ES-I3 (cell line): ENCODE measurements around the gene CACUL1.
"Not testable (repeated sequence)": the region's sequence is repeated elsewhere in the genome, so short reads cannot be mapped to it uniquely, and the experiment has no call there.

Experiments
- H3K36me3 ChIP-seq: 2 replicates; pipeline ENCODE4 v1.6.1; 2013; ENCODE audit warnings: mild to moderate bottlenecking, low read length, control low read depth, moderate library complexity; ENCODE audit not compliant: insufficient read depth
- H3K4me1 ChIP-seq: 2 replicates; pipeline ENCODE4 v1.6.1; 2013; ENCODE audit warnings: mild to moderate bottlenecking, control low read depth, low read length; ENCODE audit not compliant: insufficient read depth
- H3K9ac ChIP-seq: 2 replicates; pipeline ENCODE4 v1.6.1; 2013; ENCODE audit warnings: low read depth, mild to moderate bottlenecking, low read length, moderate library complexity
- H3K9me3 ChIP-seq: 2 replicates; pipeline ENCODE4 v1.6.1; 2013; ENCODE audit warnings: mild to moderate bottlenecking, low read length, moderate library complexity; ENCODE audit not compliant: control insufficient read depth, insufficient read depth

The CACUL1 gene

GRCh38 chr10:118701529-118702323, 53.0 kb downstream of the CACUL1 start:
- Histone ChIP-seq H3K4me1 (no peaks in the 10 kb centered on the region; the same call in 1 of the 2 replicates), H3K9me3 (no peaks in the 10 kb centered on the region), H3K9ac (no peak overlapping the region), H3K36me3 (peaks cover 6% of the 10 kb centered on the region)

GRCh38 chr10:118698421-118698820, 56.3 kb downstream of the CACUL1 start:
- Histone ChIP-seq H3K4me1 (no peaks in the 10 kb centered on the region; the same call in 1 of the 2 replicates), H3K9me3 (no peaks in the 10 kb centered on the region), H3K9ac (no peak overlapping the region), H3K36me3 (peaks cover 6% of the 10 kb centered on the region)

- no peaks in the 10 kb centered on the region for H3K4me1 ChIP-seq
- H3K9ac ChIP-seq, result no peak overlapping the region
- H3K36me3 ChIP-seq, result peaks cover 6% of the 10 kb centered on the region; the same call in 1 of the 2 replicates
- no peaks in the 10 kb centered on the region for H3K9me3 ChIP-seq
These were observed 59.9 kb downstream of the CACUL1 start for GRCh38 chr10:118694848-118695247.

GRCh38 chr10:118692872-118693271, 61.9 kb downstream of the CACUL1 start:
- Histone ChIP-seq H3K9ac (no peak overlapping the region), H3K36me3 (peaks cover 13% of the 10 kb centered on the region), H3K4me1 (no peaks in the 10 kb centered on the region), H3K9me3 (no peaks in the 10 kb centered on the region)

- no peaks in the 10 kb centered on the region for H3K9me3 ChIP-seq
- H3K9ac ChIP-seq, result no peak overlapping the region
- no peaks in the 10 kb centered on the region for H3K4me1 ChIP-seq
- peaks cover 20% of the 10 kb centered on the region for H3K36me3 ChIP-seq
These were observed 65.5 kb downstream of the CACUL1 start for GRCh38 chr10:118689070-118689858.

GRCh38 chr10:118687472-118687871, 67.3 kb downstream of the CACUL1 start:
- Histone ChIP-seq H3K9ac (no peak overlapping the region), H3K36me3 (peaks cover 20% of the 10 kb centered on the region), H3K4me1 (no peaks in the 10 kb centered on the region), H3K9me3 (no peaks in the 10 kb centered on the region)

- Histone ChIP-seq H3K9ac (no peak overlapping the region), H3K36me3 (peaks cover 13% of the 10 kb centered on the region), H3K4me1 (no peaks in the 10 kb centered on the region), H3K9me3 (no peaks in the 10 kb centered on the region)
These were observed 72.2 kb downstream of the CACUL1 start for GRCh38 chr10:118682533-118682932.

- Histone ChIP-seq H3K4me1 (no peaks in the 10 kb centered on the region), H3K9ac (no peak overlapping the region), H3K9me3 (no peaks in the 10 kb centered on the region), H3K36me3 (peaks cover 8% of the 10 kb centered on the region)
These were observed 74.6 kb downstream of the CACUL1 start for GRCh38 chr10:118680197-118680596.

GRCh38 chr10:118674226-118674919, 80.4 kb downstream of the CACUL1 start:
- Histone ChIP-seq H3K36me3 (0 out of 2 replicates have a peak, but pooled peaks cover 3% of the 10 kb centered on the region), H3K9ac (no peak overlapping the region), H3K9me3 (no peaks in the 10 kb centered on the region), H3K4me1 (no peaks in the 10 kb centered on the region)

GRCh38 chr10:118672766-118673715, 81.7 kb downstream of the CACUL1 start:
- Histone ChIP-seq H3K9me3 (no peaks in the 10 kb centered on the region), H3K36me3 (0 out of 2 replicates have a peak, but pooled peaks cover 3% of the 10 kb centered on the region), H3K4me1 (no peaks in the 10 kb centered on the region), H3K9ac (no peak overlapping the region)

- Histone ChIP-seq H3K9ac (no peak overlapping the region), H3K4me1 (no peaks in the 10 kb centered on the region), H3K9me3 (no peaks in the 10 kb centered on the region), H3K36me3 (no peaks in the 10 kb centered on the region)
These were observed 82.6 kb downstream of the CACUL1 start for GRCh38 chr10:118672153-118672552.

GRCh38 chr10:118671221-118671620, 83.5 kb downstream of the CACUL1 start:
- H3K9ac ChIP-seq, H3K4me1 ChIP-seq, H3K36me3 ChIP-seq: not testable (repeated sequence)

GRCh38 chr10:118670472-118671124, 84.2 kb downstream of the CACUL1 start:
- Histone ChIP-seq H3K9ac (no peak overlapping the region), H3K36me3 (no peaks in the 10 kb centered on the region), H3K4me1 (no peaks in the 10 kb centered on the region), H3K9me3 (no peaks in the 10 kb centered on the region)

More at GRCh38 chr10:118671221-118671620, 83.5 kb downstream of the CACUL1 start:
- H3K9me3 ChIP-seq, result not testable (repeated sequence)
